GM19239 (cell line): ENCODE measurements around the gene NDRG2.
A peak's percentile ranks its signal among the peaks of the same experiment; 100 is the strongest.

Source experiments
- DNase-seq: peaks from one replicate; pipeline ENCODE4 v3.0.0; 2011; ENCODE audit warnings: low spot score; ENCODE audit not compliant: insufficient read length
- FAIRE-seq: peaks from 2 replicates; lab custom pipeline; 2011; peaks lifted over from hg19 to GRCh38; lab: Jason Lieb, UNC

Gene NDRG2

GRCh38 chr14:21024585-21025370 lies at the start of gene NDRG2:
Gene NDRG2 (minus strand): TSS chr14:21025061. CDS start chr14:21023315, 1,746 bp downstream.
- DNase-seq: no peak
- no peak for FAIRE-seq

GRCh38 chr14:21073921-21074320 lies 49.1 kb upstream of the NDRG2 start:
- FAIRE-seq (no peak), DNase-seq (no peak)

GRCh38 chr14:21072781-21073339 lies 48.0 kb upstream of the NDRG2 start:
- DNase-seq: no peak
- FAIRE-seq: no peak

DNA sequence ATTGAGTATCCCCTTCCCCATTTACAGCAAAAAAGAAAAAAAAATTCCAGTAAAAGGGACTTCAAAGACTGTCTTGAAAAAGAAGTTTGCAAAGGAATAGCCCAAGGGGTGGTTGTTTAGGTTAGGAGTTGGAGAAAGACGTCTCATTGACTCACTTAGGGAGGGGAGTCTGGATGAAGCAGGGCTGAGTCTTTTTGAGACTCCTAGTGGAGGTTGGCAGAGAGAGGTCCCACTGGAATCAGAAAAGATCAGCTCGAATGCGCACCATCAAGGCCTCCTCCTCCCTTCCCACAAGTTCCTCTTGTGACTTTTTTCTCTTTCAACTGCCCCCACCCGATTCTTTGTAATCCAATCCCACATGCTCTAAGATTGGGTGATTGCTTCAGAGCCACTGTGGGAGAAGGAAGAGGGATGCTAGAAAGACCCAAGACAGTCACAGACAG lies 47.2 kb upstream of the NDRG2 start:
- no peak for DNase-seq
- FAIRE-seq: peak; percentile 40

- DNase-seq (peak; percentile 89), FAIRE-seq (peak; percentile 78)
Observed at GRCh38 chr14:21071225-21072030, 46.6 kb upstream of the NDRG2 start.

- no peak for DNase-seq
- peak; percentile 26 for FAIRE-seq
Observed at GRCh38 chr14:21070610-21071224, 45.9 kb upstream of the NDRG2 start.

GRCh38 chr14:21070083-21070609 lies 45.3 kb upstream of the NDRG2 start, which contains the start of gene ARHGEF40:
Gene ARHGEF40 (plus strand): TSS chr14:21070304. CDS start chr14:21070397, 93 bp downstream.
- FAIRE-seq: no peak
- DNase-seq: no peak

- DNase-seq: no peak
- FAIRE-seq: no peak
Observed at GRCh38 chr14:21069388-21070082, 44.7 kb upstream of the NDRG2 start.

DNA sequence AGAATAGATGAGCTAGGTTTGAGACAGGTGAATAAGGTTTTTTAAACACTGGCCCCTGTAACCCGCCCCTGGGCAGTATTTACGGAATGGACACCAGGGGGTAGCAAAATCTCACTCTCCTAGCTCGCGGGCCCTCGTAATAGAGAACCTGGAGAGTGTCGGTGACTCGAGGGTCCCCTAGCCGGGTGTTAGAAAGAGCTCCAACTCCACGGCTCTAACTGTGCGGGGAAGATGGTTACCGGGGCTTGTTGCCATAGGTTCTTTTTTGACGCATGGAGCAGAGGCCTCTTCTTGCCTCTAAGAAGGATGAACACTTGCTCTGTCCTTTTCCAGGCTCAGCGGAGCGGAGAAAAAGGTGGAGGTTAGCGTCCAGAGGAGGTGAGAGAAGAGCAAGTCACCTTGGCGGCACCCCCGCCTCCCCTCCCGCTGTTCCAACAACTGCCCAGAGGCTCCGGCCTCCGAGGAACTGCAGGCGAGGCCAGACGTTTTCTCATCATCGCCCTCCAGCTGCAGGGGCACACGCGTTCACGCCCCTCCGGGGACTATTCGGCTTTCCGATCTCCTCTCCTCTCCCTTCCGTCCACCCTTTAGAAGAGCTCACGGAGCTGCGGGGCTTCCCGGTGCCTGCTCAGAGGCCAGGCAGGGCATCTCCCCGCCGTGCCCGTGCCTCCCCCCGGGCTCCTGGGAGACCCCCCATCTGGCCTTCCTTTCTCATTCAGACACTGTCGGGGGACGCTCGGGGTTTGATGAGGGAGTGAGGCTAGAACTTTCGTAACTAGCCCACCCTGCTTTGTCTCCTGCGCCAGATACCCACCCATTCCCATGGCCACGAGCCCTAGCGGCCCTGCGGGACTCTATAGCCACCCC lies 43.9 kb upstream of the NDRG2 start:
- no peak for DNase-seq
- no peak for FAIRE-seq

DNA sequence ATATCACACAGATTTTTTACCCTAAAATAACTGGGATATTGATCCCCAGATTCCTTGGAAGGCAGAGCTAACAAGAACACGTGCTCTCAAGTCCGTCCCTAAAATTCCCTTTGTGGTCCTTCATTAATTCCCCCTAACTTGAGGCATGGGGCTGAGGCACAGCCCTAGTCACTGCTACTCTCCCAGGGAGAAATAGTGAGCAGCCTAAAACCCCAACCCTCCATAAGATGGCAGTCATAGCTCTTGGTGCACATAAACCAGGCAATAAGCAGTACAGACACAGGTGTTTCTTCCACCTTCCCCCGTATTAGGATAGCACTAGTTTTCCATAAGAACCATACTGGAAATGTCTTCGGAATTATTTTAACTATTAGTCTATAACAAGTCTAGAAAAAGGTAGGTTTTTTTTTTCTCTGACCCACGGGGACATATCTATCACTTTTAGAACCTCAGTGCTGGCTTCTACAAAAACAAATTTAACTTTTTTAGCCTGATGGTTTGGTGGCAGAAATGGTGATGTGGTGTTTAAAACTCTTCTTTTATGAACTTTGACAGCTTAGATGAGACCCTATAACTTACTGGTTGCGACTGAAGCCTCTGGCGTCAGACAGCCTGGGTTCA lies 42.1 kb upstream of the NDRG2 start:
- FAIRE-seq (no peak), DNase-seq (no peak)

DNA sequence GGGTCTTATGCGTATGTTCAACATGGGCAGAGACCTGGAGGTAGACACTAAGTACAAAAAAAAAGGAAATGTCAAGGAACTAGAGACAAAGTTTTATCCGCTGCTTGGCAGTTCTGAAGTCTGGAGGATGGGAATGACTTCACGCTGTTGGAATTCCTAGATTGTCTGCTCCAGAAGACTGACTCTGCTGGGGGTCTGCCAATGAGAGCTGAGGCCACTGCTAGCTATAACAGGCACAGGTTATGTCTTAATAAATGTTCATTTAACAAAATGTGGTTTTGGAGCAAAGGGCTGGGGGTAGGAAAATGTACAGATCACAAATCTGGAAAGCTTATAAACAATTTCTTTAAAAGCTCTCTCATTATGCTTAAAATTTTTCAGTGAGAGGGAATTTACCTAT lies 38.6 kb upstream of the NDRG2 start:
- no peak for FAIRE-seq
- DNase-seq: no peak

DNA sequence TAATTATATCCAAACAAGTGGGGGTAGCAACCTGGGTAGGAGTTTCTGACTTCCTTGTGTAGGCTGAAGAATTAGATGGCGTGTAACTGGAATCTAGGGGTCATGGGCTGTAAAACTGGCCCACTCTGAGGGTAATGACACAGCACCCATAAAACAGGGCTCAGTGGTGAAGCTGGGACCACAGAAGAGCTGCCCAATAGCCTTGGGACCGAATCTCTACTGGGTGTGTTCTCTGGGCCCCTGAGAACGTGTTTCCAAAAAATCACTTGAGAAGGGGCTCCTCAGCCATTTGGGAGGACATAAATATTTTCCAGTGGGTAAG lies 36.4 kb upstream of the NDRG2 start:
- FAIRE-seq (no peak), DNase-seq (no peak)

DNA sequence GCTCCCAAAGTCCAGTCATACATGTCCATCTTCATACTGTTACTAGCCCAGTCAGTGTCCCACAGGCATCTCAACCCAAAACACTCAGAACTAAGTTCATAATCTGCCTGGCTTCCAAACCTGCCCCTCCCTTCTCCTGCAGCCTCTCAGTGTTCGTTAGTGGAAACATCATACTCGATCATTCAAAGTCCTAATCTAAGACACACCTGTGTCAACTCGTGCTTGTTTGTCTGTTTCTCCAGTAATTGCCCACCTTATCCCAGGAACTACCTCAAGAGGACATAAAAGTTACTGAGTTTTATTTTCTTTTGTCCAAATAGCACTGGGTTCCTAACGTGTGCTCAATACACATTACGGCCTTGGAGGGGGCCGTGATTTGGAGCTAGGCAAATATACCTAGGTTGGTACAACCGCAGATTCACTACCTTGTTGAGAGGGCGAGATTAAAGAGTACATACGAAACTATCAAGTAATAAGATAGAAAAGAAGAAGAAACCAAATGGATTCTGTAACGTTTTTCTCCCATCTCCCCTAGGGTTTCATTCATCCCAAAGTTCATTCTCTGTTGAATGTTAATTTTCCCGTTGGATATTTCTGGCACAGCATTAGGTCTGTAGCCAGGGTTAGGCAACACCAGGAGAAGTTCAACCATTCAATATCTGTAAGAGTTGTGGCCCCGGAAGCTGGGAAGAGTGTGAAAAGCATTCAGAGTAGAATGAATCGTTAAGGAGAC lies 35.9 kb upstream of the NDRG2 start:
- DNase-seq (no peak), FAIRE-seq (no peak)

- FAIRE-seq (no peak), DNase-seq (no peak)
Observed at GRCh38 chr14:21059842-21060613, 35.2 kb upstream of the NDRG2 start.

- DNase-seq (no peak), FAIRE-seq (no peak)
Observed at GRCh38 chr14:21058903-21059302, 34.0 kb upstream of the NDRG2 start.

DNA sequence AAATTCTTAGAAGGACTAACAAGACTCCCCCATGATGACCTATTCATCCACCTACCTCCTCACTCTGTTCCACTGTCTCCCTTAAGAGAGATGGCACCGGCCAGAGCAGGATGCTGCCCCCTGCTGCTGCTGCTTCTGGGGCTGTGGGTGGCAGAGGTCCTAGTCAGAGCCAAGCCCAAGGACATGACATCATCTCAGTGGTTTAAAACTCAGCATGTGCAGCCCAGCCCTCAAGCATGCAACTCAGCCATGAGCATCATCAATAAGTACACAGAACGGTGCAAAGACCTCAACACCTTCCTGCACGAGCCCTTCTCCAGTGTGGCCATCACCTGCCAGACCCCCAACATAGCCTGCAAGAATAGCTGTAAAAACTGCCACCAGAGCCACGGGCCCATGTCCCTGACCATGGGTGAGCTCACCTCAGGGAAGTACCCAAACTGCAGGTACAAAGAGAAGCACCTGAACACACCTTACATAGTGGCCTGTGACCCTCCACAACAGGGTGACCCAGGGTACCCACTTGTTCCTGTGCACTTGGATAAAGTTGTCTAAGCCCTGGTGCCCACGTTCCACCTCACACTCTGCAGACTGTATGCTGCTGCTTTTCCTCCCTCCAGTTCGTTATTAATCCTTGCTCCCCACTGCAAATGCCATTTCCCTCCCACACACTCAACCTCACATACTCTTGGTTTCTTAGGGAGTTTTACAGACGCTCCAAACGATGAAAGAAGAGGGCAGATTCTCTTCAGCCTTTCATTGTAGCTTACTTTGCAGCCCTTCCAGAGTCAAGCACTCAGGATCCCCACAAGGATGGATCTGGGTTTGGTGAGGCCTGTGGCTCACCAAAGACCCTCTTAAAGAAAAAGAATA lies 33.2 kb upstream of the NDRG2 start, which contains the start of gene RNASE8:
TSS of gene RNASE8 (plus strand) at position 20 of the 873 bp plus-strand sequence. CDS start at position 91, 71 bp downstream.
- FAIRE-seq (no peak), DNase-seq (no peak)
